H1 (cell line): ENCODE measurements around the gene MTARC1.

Experiments
- BCL11A ChIP-seq, 2 experiments: IDR thresholded peaks; one replicate each; pipeline ENCODE4 v1.6.1; 2011; ENCODE audit warnings: low read depth in 2 of 2, low read length in 2 of 2, mild to moderate bottlenecking in 2 of 2
- POLR2A ChIP-seq, 2 experiments: IDR thresholded peaks; 1 replicate in 1 of 2; 2 replicates in 1 of 2; pipeline ENCODE4 v1.6.1; 2011; ENCODE audit warnings: low read depth in 2 of 2, low read length in 2 of 2, mild to moderate bottlenecking in 2 of 2; ENCODE audit errors: control extremely low read depth in 1 of 2
- RFX5 ChIP-seq: IDR thresholded peaks from 2 replicates; pipeline ENCODE4 v1.6.1; 2011; ENCODE audit warnings: low read depth, low read length, improper control_type of control experiment, borderline replicate concordance
- TAF1 ChIP-seq: IDR thresholded peaks from 2 replicates; pipeline ENCODE4 v1.6.1; 2011; ENCODE audit warnings: mild to moderate bottlenecking, low read depth, low read length
- TF ChIP-seq, protein P1 (sequence below), 3 experiments: IDR thresholded peaks; 1 replicate in 2 of 3; 2 replicates in 1 of 3; pipeline versions ENCODE4 v1.5.1 to v1.6.1; 2011; ENCODE audit warnings: low read length in 3 of 3, mild to moderate bottlenecking in 3 of 3, inconsistent platforms in 2 of 3, low read depth in 1 of 3, moderate library complexity in 1 of 3; ENCODE audit not compliant: insufficient read depth in 1 of 3; ENCODE audit errors: control extremely low read depth in 1 of 3

DNA sequence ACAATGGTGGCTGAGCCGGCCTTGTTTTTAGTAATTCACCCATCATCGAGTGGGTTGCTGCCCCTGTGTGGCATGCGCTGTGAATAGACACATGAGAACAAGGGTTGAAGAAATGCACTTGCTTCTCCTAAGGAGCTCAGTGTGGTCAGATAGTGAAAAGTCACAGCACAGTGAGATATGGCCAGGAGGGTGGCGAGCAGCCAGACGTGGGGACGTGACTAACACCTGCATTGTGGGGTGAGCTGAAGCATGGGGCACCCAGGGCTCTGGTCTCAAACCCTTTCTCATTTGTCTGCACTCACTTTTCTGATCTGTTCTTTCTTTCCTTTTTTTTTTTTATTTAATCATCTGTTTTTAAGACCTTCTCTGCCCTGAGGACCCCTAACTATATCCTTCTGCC is 13.5 kb downstream of the MTARC1 start:
- TF ChIP-seq, protein P1, sequence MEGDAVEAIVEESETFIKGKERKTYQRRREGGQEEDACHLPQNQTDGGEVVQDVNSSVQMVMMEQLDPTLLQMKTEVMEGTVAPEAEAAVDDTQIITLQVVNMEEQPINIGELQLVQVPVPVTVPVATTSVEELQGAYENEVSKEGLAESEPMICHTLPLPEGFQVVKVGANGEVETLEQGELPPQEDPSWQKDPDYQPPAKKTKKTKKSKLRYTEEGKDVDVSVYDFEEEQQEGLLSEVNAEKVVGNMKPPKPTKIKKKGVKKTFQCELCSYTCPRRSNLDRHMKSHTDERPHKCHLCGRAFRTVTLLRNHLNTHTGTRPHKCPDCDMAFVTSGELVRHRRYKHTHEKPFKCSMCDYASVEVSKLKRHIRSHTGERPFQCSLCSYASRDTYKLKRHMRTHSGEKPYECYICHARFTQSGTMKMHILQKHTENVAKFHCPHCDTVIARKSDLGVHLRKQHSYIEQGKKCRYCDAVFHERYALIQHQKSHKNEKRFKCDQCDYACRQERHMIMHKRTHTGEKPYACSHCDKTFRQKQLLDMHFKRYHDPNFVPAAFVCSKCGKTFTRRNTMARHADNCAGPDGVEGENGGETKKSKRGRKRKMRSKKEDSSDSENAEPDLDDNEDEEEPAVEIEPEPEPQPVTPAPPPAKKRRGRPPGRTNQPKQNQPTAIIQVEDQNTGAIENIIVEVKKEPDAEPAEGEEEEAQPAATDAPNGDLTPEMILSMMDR (IDR thresholded peaks at IDR 0.05; ENCODE audit: control extremely low read depth in 1 of 3, insufficient read depth in 1 of 3, low read depth in 1 of 3, low read length in 3 of 3), result no peak
- TF ChIP-seq RFX5, result no peak
- no peak for TF ChIP-seq BCL11A (IDR thresholded peaks at IDR 0.05; ENCODE audit: low read depth in 2 of 2, low read length in 2 of 2)
- no peak for TF ChIP-seq POLR2A (IDR thresholded peaks at IDR 0.05; ENCODE audit: control extremely low read depth in 1 of 2, low read depth in 2 of 2, low read length in 2 of 2)
- no peak for TF ChIP-seq TAF1
